Omental fat pad (tissue), 4 donors: ENCODE results near the gene UVRAG. TPM values are rescaled to one million over a fixed set of nuclear protein-coding genes. Genes with fewer than 3 reads are reported as not detected.

Source experiments
- ATAC-seq: fragments of 150-250 bp; one replicate; pipeline ENCODE4 v1.9.1; 2016; ENCODE audit warnings: mild to moderate bottlenecking, moderate library complexity; ENCODE audit not compliant: low FRiP score
- DNase-seq: peaks from one replicate; pipeline ENCODE4 v3.0.0-alpha.2; 2019; ENCODE audit warnings: low spot score
- total RNA-seq, 4 donors: library from RNA; depleted of rRNA; stranded (reverse); fragments of >200 nt; gene quantifications; one replicate each; pipeline ENCODE4 v1.1.0, GENCODE V29; 2016
- TF ChIP-seq, protein P1 (sequence below), 3 donors: fragments of 450-650 bp; IDR thresholded peaks; one replicate each; pipeline ENCODE4 v1.5.1; 2016 to 2017; ENCODE audit warnings: antibody characterized with exemption in 3 of 3, mild to moderate bottlenecking in 3 of 3, moderate library complexity in 2 of 3

The UVRAG gene
- total RNA-seq, 4 donors from 2014 or later: 39.6 to 72.9 (median 61.5) TPM

DNA sequence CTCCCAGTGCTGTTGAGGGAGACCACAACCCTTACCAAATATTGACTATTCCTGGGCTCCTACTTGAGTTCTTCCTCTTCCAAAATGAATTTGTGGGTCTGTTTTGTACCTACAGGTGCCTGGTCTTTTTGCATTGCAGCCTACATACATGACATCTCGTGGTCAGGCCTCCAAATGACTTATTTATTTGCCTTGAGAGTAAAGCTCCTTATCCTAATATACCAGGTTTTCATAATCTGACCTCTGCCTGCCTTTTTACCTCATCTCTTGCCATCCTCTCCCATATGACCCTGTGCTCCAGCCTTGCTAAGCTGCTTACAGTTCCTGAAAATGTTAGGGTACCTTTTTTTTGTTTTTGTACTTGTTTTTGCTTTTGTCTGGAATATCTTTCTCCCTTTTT, 130.4 kb downstream of the UVRAG start:
- DNase-seq (no peak), ATAC-seq (no peak)
- TF ChIP-seq, protein P1, sequence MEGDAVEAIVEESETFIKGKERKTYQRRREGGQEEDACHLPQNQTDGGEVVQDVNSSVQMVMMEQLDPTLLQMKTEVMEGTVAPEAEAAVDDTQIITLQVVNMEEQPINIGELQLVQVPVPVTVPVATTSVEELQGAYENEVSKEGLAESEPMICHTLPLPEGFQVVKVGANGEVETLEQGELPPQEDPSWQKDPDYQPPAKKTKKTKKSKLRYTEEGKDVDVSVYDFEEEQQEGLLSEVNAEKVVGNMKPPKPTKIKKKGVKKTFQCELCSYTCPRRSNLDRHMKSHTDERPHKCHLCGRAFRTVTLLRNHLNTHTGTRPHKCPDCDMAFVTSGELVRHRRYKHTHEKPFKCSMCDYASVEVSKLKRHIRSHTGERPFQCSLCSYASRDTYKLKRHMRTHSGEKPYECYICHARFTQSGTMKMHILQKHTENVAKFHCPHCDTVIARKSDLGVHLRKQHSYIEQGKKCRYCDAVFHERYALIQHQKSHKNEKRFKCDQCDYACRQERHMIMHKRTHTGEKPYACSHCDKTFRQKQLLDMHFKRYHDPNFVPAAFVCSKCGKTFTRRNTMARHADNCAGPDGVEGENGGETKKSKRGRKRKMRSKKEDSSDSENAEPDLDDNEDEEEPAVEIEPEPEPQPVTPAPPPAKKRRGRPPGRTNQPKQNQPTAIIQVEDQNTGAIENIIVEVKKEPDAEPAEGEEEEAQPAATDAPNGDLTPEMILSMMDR (IDR thresholded peaks at IDR 0.05): no peak

DNA sequence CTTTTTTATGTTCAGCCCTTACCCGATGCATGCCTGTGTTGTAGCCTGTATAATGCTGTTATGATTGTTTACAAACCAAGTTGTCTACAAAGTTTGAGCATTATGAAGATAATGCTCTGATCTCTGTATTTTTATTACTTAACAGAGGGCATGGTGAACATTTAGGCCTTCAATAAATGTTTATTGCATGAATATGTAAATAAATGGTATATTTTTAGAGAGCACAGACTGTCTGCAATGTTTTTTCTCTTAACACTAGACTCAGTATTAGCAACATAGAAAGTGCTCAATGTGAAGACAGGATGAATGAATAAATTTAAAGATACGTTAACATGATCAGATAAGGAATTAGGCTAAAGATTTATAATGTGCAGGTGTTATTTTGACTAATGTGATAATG, 130.9 kb downstream of the UVRAG start:
- no peak for ATAC-seq
- DNase-seq: no peak
- TF ChIP-seq, protein P1 (IDR thresholded peaks at IDR 0.05): no peak

DNA sequence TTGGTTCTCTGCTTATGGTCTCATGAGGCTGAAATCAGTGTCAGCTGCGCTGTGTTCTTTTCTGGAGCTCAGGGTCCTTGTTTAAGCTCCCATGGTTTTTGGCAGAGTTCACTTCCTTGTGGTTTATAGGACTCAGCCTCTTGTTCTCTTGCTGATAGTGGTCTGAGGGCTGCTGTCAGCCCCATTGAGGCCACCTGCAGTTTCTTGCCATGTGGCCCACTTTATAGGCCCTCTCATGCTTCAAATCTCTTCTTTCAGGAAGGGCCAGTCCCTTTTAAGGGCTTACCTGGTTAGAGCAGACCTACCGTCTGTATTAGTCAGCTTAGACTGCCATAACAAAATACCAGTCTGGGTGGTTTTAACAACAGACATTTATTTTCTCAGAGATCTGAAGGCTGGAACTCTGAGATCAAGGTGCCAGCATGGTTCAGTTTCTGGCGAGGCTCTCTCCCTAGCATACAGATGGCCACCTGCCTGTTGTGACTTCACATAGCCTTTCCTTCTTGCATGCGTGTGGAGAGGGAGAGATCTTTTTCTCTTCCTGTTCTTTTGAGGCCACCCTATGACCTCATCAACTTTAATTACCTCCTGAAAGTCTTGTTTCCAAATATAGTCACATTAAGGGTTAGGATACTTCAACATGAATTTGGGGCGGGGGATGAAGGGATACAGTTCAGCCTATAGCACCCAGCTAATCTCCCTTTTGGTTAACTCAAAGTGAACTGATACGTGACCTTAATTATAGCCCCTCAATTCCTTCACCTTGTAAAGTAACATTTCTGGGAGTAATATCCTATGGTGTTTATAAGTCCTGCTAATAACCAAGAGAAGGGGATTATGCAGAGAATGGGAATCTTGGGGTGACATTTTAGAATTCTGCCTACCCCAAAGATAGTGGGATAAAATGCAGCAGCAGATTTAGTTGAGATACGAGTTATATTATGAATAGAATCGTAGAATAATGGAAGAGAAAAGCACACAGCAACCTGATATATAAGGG, 131.8 kb downstream of the UVRAG start:
- TF ChIP-seq, protein P1 (IDR thresholded peaks at IDR 0.05): no peak
- ATAC-seq (no peak), DNase-seq (no peak)

DNA sequence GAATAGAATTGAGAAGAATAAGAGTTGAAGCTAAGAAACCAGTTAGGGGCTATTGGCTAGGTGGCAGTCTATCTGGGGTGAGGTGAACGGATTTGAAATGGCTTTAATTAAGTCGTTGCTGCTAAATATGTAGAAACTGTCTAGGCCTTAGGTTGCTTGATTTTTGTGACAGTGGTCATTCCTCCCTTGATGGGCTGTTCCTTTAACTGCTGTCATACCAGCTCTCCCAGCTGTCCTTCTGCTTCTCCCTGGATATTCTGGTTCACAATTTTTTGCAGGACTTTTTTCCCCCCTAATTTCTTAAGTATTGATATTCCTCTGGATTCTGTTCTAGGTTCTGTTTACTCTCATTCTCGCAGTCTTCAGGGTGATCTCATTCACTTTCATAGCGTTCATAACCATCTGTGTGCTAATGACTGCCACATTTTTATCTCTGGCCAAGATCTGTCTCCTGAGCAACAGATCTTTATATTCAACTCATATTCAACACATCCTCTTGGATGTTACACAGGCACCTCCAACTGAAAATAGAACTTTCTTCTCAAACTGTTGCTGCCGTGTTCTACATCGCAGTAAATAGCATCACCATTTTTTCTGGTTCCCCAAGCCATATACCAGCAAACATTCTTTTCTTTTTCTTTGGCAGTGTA, 134.1 kb downstream of the UVRAG start:
- ATAC-seq (no peak), DNase-seq (no peak)
- TF ChIP-seq, protein P1 (IDR thresholded peaks at IDR 0.05): no peak

DNA sequence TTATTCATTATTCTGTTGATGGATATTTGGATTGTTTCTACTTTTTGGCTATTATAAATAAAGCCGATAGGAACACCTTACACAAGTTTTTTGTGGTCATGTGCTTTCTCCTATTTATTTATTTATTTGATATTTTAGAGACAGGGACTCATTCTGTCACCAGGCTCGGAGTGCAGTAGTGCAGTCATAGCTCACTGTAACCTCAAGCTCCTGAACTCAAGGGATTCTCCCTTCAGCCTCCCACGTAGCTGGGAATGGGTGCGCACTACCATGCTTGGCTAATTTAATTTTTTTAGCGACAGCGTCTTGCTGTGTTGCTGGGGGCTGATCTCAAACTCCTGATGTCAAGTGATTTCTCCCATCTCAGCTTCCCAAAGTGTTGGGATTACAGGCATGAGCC, 135.1 kb downstream of the UVRAG start:
- DNase-seq: no peak
- TF ChIP-seq, protein P1 (IDR thresholded peaks at IDR 0.05): no peak

DNA sequence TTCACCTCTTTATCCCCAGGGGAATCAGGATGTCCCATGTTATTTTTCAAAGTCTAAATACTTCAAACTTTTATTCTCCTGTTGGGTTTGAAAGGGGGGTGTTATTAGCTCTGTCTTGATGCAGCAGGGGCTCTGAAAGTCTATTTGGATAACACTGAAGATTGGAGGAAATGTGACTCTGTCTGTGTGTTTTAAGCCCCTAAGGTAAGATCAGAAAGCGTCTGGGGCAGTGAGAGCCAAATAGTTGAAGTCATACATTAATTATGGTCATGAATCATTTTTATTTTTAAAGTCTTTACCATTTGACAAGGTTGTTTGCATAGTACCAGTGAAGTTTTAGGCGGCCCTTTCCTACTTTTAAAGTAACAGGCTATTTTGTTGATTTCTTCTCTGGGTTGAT, 139.0 kb downstream of the UVRAG start:
- DNase-seq: no peak
- ATAC-seq: no peak
- TF ChIP-seq, protein P1 (IDR thresholded peaks at IDR 0.05): no peak

More for the DNA sequence above, 135.1 kb downstream of the UVRAG start:
- ATAC-seq: no peak
